ENCODE data around the gene MBD2. TPM values are rescaled to one million over a fixed set of nuclear protein-coding genes. Genes with fewer than 3 reads are reported as not detected.
"Not testable (repeated sequence)": the region's sequence is repeated elsewhere in the genome, so short reads cannot be mapped to it uniquely, and the experiment has no call there.

MBD2 gene
- polyA plus RNA-seq, 4 donors, result 114 to 131 (median 118) TPM

GRCh38 chr18:54238173-54238936, 13.9 kb upstream of the MBD2 start:
- DNase-seq (ENCODE audit: low read depth in 4 of 4, low spot score in 2 of 4), result no peak

GRCh38 chr18:54235871-54236270, 11.4 kb upstream of the MBD2 start:
- DNase-seq (ENCODE audit: low read depth in 4 of 4, low spot score in 2 of 4), result no peak

DNA sequence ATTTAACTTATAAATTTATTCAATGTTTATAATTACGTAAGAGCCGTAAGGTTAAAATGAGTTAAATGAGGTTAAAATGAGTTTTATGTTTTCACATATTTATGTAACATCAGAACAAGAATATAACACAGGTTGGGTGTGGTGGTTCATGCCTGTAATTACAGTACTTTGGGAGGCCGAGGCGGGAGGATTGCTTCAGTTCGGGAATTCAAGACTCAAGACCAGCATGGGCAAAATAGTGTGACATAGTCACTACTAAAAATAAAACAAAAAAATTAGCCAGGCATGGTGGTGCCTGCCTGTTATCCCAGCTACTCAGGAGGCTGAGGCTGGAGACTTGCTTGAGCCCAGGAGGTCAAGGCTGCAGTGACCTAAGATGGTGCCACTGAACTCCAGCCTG, 9.3 kb upstream of the MBD2 start:
- DNase-seq (ENCODE audit: low read depth in 4 of 4, low spot score in 2 of 4), result no peak

- no peak for DNase-seq (ENCODE audit: low read depth in 4 of 4, low spot score in 2 of 4)
Measured at GRCh38 chr18:54233228-54233625, 8.8 kb upstream of the MBD2 start.

DNA sequence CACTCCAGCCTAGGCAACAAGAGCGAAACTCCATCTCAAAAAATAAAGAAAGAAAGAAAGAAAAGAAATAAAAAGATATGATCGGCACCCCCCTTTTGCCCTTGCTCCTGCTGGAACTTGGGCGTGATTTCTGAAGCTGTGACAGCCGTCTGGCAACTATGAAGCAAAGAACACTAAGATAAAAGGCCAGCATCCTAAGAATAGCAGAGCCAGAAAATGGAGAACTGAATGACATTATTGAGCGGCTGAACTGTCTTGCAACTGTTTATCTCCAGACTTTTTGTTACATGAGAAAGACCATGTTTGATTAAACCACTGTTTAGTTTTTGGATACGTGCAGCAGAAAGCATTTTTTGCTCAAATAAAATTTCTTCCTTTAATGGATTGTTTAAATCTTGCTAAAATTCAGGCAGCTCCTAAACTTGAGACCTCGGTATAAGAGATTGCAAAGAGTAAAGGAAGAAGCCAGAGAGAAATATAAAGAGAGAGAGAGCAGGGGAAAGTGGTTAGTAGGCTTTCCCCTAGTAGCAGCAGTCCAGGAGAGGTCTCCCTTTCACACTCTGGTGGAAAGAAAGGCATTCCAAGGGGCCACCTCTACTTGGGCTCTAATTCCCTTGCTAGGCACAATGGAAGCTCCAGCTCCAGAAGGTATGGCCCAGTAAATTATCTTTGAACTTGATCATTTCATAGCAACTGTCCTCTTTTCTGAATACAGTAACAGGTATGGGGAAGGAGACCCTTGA, 8.2 kb upstream of the MBD2 start:
- DNase-seq (ENCODE audit: low read depth in 4 of 4, low spot score in 2 of 4), result no peak

- no peak for DNase-seq (ENCODE audit: low read depth in 4 of 4, low spot score in 2 of 4)
Measured at GRCh38 chr18:54229421-54230059, 5.1 kb upstream of the MBD2 start.

DNA sequence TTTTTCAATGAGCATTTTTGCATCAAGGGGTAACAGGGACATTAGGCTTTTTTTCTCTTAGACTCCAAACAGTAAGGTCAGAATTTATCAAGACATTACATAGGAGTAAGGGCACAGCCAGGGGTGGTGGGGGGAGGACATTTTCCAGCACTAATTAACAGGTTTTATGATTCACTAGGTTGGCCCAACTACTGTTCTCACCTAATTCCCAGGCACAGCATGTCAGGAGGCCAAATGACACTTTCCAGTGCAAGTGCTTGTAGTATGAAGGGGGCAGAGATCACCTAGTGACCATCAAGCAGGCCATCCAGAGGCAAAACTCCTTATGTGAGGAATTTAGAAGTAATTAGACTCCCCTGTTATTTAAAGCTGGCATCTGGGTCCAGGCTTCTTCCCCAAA, 3.9 kb upstream of the MBD2 start:
- no peak for DNase-seq (ENCODE audit: low read depth in 4 of 4, low spot score in 2 of 4)

DNA sequence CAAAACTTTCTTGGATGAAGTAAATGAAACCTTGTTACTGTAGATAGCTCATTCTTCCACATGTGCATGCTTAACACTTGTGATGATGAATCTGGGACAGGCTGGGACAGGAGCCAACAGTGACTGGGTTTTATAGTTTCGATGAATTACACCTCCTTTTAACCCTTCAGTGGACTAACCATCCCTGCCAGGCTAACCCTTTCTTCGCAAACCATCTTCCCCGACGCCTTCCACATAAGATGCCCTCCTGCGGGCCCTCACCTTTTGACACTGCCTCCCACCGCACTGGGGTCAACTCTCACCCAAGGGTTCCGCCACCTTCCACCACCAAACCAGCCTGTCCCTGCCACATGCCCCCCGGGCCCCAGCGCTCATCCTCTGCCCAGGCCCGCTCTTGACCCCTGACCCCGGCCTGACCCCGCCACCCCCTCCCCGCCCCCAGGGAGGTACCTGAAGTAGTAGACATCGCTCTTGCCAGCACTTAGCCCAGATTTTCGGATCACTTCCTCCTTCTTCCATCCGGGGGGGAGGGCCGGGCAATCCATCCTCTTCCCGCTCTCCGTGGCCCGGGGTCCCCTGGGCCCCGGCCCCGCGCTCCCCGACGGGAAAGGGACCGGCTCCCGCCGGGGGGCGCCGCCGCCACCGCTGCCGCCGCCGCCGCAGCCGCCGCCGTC, 764 bp downstream of the MBD2 start:
- peak; percentile 51 to 69 (median 58) for DNase-seq (ENCODE audit: low read depth in 4 of 4, low spot score in 2 of 4)

DNA sequence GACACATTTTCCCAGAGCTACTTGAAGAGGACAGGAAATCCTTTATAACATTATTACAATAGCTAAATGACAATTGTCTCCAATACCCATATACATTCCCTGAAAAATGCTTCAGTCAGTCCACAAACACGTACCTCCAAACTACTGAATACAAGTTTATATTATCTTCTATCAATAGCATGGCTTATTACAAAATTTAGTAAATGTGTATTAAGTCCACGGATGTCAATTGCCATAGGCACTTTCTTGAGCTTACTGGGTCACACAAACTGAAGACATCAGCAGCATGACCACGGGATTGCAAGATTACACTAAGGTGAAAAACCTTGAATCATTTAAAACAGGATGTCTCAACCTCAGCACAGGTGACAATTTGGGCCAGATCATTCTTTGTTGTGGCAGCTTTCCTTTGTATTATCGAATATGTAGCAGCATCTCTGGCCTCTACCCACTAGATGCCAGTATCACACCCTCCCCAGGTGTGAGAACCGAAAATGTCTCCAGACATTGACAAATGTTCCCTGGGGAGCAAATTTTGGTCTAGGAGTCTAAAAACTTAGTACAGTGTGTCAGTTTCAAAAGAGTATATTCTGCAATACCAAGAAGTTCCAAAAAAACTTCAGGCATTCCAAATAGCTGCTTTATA, 1.4 kb downstream of the MBD2 start:
- no peak for DNase-seq (ENCODE audit: low read depth in 4 of 4, low spot score in 2 of 4)

DNA sequence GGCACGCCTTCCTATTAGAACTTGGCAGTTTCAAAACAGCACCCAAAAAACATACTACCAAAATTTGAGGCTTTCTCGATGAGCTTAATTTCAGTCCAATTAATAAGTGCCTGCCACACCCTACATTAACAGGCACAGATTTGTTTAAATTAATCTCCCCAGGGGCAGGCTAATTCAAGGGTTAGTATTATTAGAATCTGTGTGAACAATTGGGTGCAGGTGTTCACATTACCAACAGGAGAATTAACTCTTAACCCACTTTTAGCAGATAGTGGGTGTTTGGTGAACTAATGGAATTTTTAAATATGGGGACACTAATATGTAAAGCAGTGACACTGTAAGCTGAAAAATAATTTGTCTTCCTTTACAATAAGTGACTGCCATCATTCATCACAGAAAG, 4.1 kb downstream of the MBD2 start:
- DNase-seq (ENCODE audit: low read depth in 4 of 4, low spot score in 2 of 4), result no peak

DNA sequence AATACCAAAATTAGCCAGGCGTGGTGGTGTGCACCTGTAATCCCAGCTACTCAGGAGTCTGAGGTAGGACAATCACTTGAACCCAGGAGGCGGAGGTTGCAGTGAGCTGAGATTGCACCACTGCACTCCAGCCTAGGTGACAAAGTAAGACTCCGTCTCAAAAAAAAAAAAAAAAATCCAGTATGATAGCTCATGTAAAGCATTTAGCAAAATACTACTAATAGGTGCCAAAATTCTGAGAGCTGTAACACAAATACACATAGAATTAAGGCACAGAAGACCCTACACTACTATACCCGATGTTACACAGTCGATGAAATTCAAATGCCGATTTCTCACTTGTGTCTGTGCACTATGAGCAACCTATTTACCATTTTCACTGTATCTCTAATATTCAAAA, 5.7 kb downstream of the MBD2 start:
- not testable (repeated sequence) for DNase-seq (ENCODE audit: low read depth in 4 of 4, low spot score in 2 of 4)

DNA sequence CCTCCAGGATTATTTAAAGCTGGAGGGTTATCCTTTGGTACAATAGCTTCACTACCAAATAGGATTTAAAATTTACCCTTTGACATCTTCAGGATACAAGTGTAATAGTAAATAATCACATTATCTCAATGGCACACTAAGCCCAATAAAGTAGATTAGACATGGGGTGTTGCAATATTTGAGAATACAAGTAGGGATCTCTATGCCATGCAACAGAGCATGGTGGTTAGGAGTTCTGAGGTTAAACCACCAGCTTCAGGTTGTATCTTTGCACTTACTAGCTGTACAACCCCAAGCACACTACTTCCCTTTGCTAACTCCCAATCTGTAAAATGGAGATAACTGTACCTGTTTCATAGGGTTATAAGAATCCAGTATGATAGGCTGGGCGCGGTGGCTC, 6.2 kb downstream of the MBD2 start:
- DNase-seq (ENCODE audit: low read depth in 4 of 4, low spot score in 2 of 4), result no peak

DNA sequence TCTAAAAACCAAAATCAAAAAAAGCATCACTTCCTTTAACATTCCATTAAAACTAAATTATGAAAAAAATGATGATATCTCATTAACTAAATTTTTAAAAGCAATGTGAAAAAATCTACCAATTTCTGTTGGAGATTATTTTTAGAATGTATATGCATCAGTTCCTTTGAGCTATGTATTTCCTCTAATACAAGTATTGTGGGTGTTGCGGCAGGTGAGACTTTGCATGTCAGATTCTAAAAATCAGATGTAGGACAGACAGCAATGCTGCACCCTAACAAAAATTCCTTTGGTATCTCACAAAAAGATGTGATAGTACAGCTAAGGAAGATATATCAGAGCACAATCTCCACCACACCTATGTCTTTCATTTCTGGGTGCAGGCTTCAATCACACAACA, 6.8 kb downstream of the MBD2 start:
- DNase-seq (ENCODE audit: low read depth in 4 of 4, low spot score in 2 of 4), result no peak

GRCh38 chr18:54215069-54215468, 9.4 kb downstream of the MBD2 start:
- DNase-seq (ENCODE audit: low read depth in 4 of 4, low spot score in 2 of 4), result no peak

- no peak for DNase-seq (ENCODE audit: low read depth in 4 of 4, low spot score in 2 of 4)
Measured at GRCh38 chr18:54210463-54210862, 14.0 kb downstream of the MBD2 start.

DNA sequence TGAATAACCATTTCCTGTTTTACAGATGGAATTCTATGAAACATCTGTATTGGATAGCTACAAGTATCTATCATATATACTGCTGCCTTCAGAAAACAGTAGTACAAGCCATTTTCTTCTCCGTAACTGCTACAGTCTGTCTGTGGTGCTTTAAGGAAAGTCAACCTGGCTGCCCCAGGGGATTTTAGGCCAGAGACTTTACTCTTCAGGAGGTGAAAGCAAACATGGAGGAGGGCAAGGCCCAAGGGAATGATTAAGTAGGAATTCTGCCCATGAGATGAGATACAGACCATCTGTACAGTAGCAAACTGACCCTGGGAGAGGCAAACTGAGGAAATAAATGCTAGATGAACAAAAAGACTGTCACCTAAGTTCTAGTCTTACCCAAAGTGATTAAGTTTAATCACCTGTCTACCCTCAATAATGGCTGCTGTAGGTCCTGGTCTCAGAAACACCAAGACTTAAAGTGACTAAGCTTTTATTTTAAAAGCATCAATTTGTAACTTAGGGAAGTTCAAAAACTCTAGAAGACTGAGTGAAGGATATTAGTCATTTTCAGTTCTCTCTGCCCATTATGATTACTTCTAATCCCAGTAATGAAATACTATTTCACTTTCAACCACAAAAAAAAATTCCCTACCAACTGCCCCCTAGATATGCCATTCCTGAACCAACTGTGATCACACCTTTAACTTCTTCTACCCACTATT, 14.8 kb downstream of the MBD2 start:
- no peak for DNase-seq (ENCODE audit: low read depth in 4 of 4, low spot score in 2 of 4)

DNA sequence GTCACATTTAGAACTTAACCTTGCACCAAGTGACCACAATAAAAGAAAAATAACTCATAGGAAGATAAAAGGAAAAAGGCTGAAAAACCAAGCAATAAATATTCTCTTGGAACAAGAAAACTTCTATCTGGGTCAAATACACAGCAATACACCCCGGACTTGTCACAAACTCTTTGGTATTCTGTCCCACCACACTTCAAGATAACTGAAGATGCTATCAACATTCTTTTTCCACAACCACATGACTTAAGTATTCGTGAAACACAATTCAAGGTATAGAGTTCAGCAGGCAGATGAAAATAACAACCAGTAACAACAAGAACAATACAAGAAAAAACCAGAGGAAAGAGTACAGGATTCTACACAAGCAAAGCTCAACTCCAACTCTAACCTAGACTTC, 18.0 kb downstream of the MBD2 start:
- DNase-seq (ENCODE audit: low read depth in 4 of 4, low spot score in 2 of 4), result no peak

DNA sequence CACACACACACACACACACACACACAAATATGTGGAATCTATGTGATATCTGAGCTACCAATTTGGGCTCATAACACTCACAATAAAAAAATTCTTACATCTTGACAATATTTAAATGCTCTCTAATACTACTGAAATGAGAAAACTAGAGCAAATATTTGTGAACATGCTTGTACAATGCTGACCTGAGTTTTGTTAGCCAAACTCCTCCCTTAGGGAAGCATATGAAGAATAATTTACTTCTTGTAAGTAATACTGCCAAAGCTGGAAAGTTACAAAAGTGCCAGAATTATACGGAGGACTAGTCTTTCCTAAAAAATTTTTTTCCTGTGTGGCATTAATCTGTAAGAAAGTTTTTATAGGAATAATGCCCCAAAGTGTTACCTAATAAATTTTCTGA, 18.5 kb downstream of the MBD2 start:
- DNase-seq (ENCODE audit: low read depth in 4 of 4, low spot score in 2 of 4), result no peak

GRCh38 chr18:54205448-54205847, 19.0 kb downstream of the MBD2 start:
- DNase-seq (ENCODE audit: low read depth in 4 of 4, low spot score in 2 of 4), result not testable (repeated sequence)

DNA sequence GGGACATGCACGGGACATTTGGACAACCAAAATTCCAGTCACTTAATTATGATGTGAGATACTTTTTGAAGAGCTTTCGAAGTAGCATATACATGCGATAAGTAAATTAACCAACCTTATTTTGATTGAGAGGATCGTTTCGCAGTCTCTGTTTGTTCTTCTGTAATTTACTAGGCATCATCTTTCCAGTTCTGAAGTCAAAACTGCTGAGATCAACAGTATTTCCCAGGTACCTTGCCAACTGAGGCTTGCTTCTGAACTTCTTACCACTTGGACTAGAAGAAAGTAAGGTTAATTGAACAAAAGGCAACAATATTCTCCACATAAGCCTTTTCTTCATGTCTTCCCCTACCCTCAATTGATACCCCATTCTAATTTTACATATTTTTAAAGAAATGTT, 19.6 kb downstream of the MBD2 start:
- no peak for DNase-seq (ENCODE audit: low read depth in 4 of 4, low spot score in 2 of 4)

Data from left renal cortex interstitium (tissue), 4 donors.